ENCODE results near the gene OSTF1.

- TF ChIP-seq EZH2 (IDR thresholded peaks at IDR 0.05; ENCODE audit: borderline replicate concordance) (no peak), CTCF (IDR thresholded peaks at IDR 0.05; ENCODE audit: poor library complexity) (no peak)
Measured at GRCh38 chr9:75170898-75171360, 82.6 kb downstream of the OSTF1 start.

All from hepatocyte (in vitro differentiated cells).